Upper lobe of left lung (tissue), 6 donors: ENCODE data around the gene SLC15A5. TPM values are rescaled to one million over a fixed set of nuclear protein-coding genes. Genes with fewer than 3 reads are reported as not detected.

Experiments used
- ATAC-seq, 2 donors: fragments of 200-7000 bp; cut with Tn5 transposase; one replicate each; pipeline ENCODE4 v1.9.1; 2022; ENCODE audit warnings: mild to moderate bottlenecking in 2 of 2, moderate library complexity in 2 of 2; ENCODE audit not compliant: low FRiP score in 2 of 2
- DNase-seq, 2 donors: peaks; one replicate each; pipeline ENCODE4 v3.0.0-alpha.2; 2019 to 2020
- H3K27ac ChIP-seq, 4 donors: fragments of 200-600 bp; sonication (generic); one replicate each; pipeline ENCODE4 v1.5.1; 2016 to 2019
- H3K27me3 ChIP-seq, 4 donors: fragments of 200-600 bp; sonication (generic); one replicate each; pipeline ENCODE4 v1.5.1; 2017 to 2019
- H3K36me3 ChIP-seq, 4 donors: fragments of 200-600 bp; sonication (generic); one replicate each; pipeline ENCODE4 v1.5.1; 2016 to 2019
- H3K4me1 ChIP-seq, 4 donors: fragments of 200-600 bp; sonication (generic); one replicate each; pipeline ENCODE4 v1.5.1; 2018 to 2019
- H3K4me3 ChIP-seq, 4 donors: fragments of 200-600 bp; sonication (generic); one replicate each; pipeline ENCODE4 v1.5.1; 2017 to 2019; ENCODE audit warnings: mild to moderate bottlenecking in 2 of 4, moderate library complexity in 1 of 4
- H3K9me3 ChIP-seq, 4 donors: fragments of 200-600 bp; sonication (generic); one replicate each; pipeline ENCODE4 v1.5.1; 2018 to 2019
- EP300 ChIP-seq, 4 donors: sonication (generic); formaldehyde crosslinking; IDR thresholded peaks; one replicate each; pipeline ENCODE4 v1.5.1; 2017; ENCODE audit warnings: antibody characterized with exemption in 4 of 4, control low read depth in 2 of 4
- POLR2A ChIP-seq, 4 donors: fragments of 450-650 bp; IDR thresholded peaks; one replicate each; pipeline ENCODE4 v1.5.1; 2016 to 2017; ENCODE audit warnings: antibody characterized with exemption in 4 of 4, mild to moderate bottlenecking in 2 of 4
- POLR2AphosphoS5 ChIP-seq, 2 donors: sonication (generic); formaldehyde crosslinking; IDR thresholded peaks; one replicate each; pipeline ENCODE4 v1.5.1; 2017; ENCODE audit warnings: antibody characterized with exemption in 2 of 2
- WGBS, 2 donors: methylation state at CpG; one replicate each; pipeline ENCODE4 v1.1.5; 2017 to 2018; 5-methylcytosine and 5-hydroxymethylcytosine counted together
- total RNA-seq, 6 donors: library from RNA; depleted of rRNA in 4 of 6; stranded (reverse); fragments of >200 nt in 4 of 6; gene quantifications; one replicate each; pipeline versions ENCODE4 v1.1.0 to v1.2.1, GENCODE V29; 2016 to 2021
- TF ChIP-seq, protein P1 (sequence below), 6 experiments: fragments of 450-650 bp in 4 of 6; fragments of 200-600 bp in 2 of 6; sonication (generic) in 2 of 6; IDR thresholded peaks; one replicate each; pipeline ENCODE4 v1.5.1; 2016 to 2019; ENCODE audit warnings: antibody characterized with exemption in 6 of 6
- donor health status: DM: no; HTN: no; CAD: no; lungs with moderate emphysema.
- donor health status: DM: no; HTN: yes; CAD: no; lungs with severe emphysema.

The SLC15A5 gene
- total RNA-seq, 6 donors from 2014 or later: not detected

DNA sequence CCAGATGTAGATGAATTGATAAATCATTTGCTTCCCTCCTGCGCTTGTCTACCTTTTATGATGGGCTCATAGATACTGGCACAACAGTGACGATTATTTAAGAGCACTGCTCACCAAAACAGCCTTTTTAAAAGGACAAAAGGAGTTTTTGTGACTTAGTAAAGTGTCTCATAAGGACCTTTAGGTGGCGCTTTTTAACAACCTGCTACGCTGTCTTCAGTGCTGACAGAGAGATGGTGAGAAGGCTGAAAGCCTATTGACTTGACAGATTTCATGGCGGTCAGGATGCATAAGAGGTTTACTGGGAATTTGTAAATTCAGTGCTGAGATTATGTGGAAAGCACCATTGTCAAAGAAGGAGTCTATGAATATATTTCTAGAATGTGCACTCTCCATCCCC is 87.6 kb downstream of the SLC15A5 start:
- no peaks in the 10 kb centered on the region for H3K27me3 ChIP-seq
- no peak for ATAC-seq

DNA sequence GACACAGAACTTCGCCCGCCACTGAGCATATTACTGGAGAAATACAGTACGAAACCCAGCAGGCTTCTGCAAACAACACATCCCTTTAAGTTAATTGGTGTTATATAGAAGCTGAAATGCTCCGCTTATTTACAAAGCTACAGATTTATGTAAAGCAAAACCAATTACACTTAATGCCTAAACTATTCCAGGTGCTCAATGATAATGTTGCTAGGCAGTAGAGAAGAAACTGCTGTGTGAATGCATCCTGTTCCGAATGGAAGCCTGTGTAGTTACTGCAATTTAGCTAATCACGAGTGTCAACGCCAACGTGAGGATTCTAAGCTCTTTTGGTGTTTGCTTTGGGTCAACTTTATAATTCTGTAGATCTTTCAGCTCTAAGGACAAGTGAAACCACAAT is 89.8 kb downstream of the SLC15A5 start:
- no peaks in the 10 kb centered on the region for H3K4me1 ChIP-seq
- no peak for DNase-seq
- H3K27me3 ChIP-seq: no peaks in the 10 kb centered on the region
- no peak for ATAC-seq
- no peak overlapping the region for H3K27ac ChIP-seq
- no peaks in the 10 kb centered on the region for H3K36me3 ChIP-seq
- TF ChIP-seq EP300 (IDR thresholded peaks at IDR 0.05) (no peak), POLR2AphosphoS5 (IDR thresholded peaks at IDR 0.05) (no peak), POLR2A (IDR thresholded peaks at IDR 0.05) (no peak)
- TF ChIP-seq, protein P1, sequence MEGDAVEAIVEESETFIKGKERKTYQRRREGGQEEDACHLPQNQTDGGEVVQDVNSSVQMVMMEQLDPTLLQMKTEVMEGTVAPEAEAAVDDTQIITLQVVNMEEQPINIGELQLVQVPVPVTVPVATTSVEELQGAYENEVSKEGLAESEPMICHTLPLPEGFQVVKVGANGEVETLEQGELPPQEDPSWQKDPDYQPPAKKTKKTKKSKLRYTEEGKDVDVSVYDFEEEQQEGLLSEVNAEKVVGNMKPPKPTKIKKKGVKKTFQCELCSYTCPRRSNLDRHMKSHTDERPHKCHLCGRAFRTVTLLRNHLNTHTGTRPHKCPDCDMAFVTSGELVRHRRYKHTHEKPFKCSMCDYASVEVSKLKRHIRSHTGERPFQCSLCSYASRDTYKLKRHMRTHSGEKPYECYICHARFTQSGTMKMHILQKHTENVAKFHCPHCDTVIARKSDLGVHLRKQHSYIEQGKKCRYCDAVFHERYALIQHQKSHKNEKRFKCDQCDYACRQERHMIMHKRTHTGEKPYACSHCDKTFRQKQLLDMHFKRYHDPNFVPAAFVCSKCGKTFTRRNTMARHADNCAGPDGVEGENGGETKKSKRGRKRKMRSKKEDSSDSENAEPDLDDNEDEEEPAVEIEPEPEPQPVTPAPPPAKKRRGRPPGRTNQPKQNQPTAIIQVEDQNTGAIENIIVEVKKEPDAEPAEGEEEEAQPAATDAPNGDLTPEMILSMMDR (IDR thresholded peaks at IDR 0.05): no peak
- WGBS, 2 donors: 69 to 75% methylated on average over 8 of the region's 8 CpGs
- H3K9me3 ChIP-seq: no peaks in the 10 kb centered on the region
- no peak overlapping the region for H3K4me3 ChIP-seq

More for the DNA sequence above, 87.6 kb downstream of the SLC15A5 start:
- Histone ChIP-seq H3K4me1 (no peaks in the 10 kb centered on the region), H3K36me3 (no peaks in the 10 kb centered on the region), H3K9me3 (no peaks in the 10 kb centered on the region), H3K27ac (no peak overlapping the region), H3K4me3 (no peak overlapping the region)
- 44 to 45% methylated on average over 5 of the region's 5 CpGs for WGBS, 2 donors
- TF ChIP-seq POLR2A (IDR thresholded peaks at IDR 0.05) (no peak), EP300 (IDR thresholded peaks at IDR 0.05) (no peak), POLR2AphosphoS5 (IDR thresholded peaks at IDR 0.05) (no peak)
- TF ChIP-seq, protein P1 (IDR thresholded peaks at IDR 0.05): peak in 2 of 6 experiments; percentile 20 to 32
- DNase-seq: no peak

GRCh38 chr12:16184681-16185080 is 92.8 kb downstream of the SLC15A5 start:
- Histone ChIP-seq H3K36me3 (no peaks in the 10 kb centered on the region), H3K4me3 (no peak overlapping the region), H3K4me1 (no peaks in the 10 kb centered on the region), H3K9me3 (no peaks in the 10 kb centered on the region), H3K27ac (no peak overlapping the region), H3K27me3 (no peaks in the 10 kb centered on the region)
- no peak for TF ChIP-seq EP300 (IDR thresholded peaks at IDR 0.05)
- TF ChIP-seq POLR2AphosphoS5 (IDR thresholded peaks at IDR 0.05): no peak
- TF ChIP-seq, protein P1 (IDR thresholded peaks at IDR 0.05): no peak
- TF ChIP-seq POLR2A (IDR thresholded peaks at IDR 0.05): no peak
- ATAC-seq: no peak
- DNase-seq: no peak
- 60 to 80% methylated on average over 2 of the region's 2 CpGs for WGBS, 2 donors

DNA sequence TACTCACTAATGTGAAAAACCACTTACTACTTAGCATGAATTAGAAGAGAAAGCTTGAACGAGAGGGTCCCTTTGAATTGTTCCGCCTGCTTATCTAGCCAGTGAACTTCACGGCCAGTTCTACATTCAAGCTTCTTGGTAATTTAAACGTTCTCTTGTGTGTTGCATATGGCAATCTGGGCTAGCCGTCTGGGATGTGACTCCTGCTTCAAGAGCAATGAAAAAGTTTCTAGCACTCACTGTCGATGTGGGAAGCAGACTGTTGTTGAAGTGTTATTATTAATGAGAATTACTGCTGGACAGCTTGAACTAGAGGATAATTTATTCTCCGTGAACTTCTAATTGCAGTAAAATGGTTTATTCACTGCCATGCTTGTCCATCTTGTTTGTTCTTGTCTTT is 93.9 kb downstream of the SLC15A5 start:
- TF ChIP-seq EP300 (IDR thresholded peaks at IDR 0.05) (no peak), POLR2AphosphoS5 (IDR thresholded peaks at IDR 0.05) (no peak)
- H3K27me3 ChIP-seq: no peaks in the 10 kb centered on the region
- no peak overlapping the region for H3K4me3 ChIP-seq
- H3K4me1 ChIP-seq: no peaks in the 10 kb centered on the region
- no peak for ATAC-seq
- no peak for DNase-seq
- 80 to 84% methylated on average over 7 of the region's 7 CpGs for WGBS, 2 donors
- no peaks in the 10 kb centered on the region for H3K9me3 ChIP-seq
- no peaks in the 10 kb centered on the region for H3K36me3 ChIP-seq
- no peak overlapping the region for H3K27ac ChIP-seq

GRCh38 chr12:16175840-16176239 is 101.6 kb downstream of the SLC15A5 start:
- no peak for TF ChIP-seq POLR2AphosphoS5 (IDR thresholded peaks at IDR 0.05)
- TF ChIP-seq, protein P1 (IDR thresholded peaks at IDR 0.05): no peak
- no peak for TF ChIP-seq EP300 (IDR thresholded peaks at IDR 0.05)
- TF ChIP-seq POLR2A (IDR thresholded peaks at IDR 0.05): no peak
- H3K27ac ChIP-seq: no peak overlapping the region
- no peaks in the 10 kb centered on the region for H3K4me1 ChIP-seq
- no peak overlapping the region for H3K4me3 ChIP-seq
- H3K27me3 ChIP-seq: no peaks in the 10 kb centered on the region
- ATAC-seq (no peak), DNase-seq (no peak)
- WGBS, 2 donors: 69 to 72% methylated on average over 3 of the region's 3 CpGs
- H3K9me3 ChIP-seq: no peaks in the 10 kb centered on the region
- no peaks in the 10 kb centered on the region for H3K36me3 ChIP-seq
